Measurements from ENCODE around the gene SMYD2. TPM values are rescaled to one million over a fixed set of nuclear protein-coding genes. Genes with fewer than 3 reads are reported as not detected.

SMYD2 gene
- total RNA-seq, 1 donor from 2014 or later = 46.8 TPM

- Mint-ChIP-seq H3K36me3 (ENCODE audit: insufficient read depth) (peaks cover 12% of the 10 kb centered on the region), H3K4me1 (ENCODE audit: low read depth) (peaks cover 17% of the 10 kb centered on the region), H3K4me3 (ENCODE audit: low read depth) (no peak overlapping the region), H3K27ac (no peak overlapping the region), H3K9me3 (ENCODE audit: low read depth) (no peaks in the 10 kb centered on the region), H3K27me3 (no peaks in the 10 kb centered on the region)
- DNase-seq (ENCODE audit: low spot score, unreplicated experiment) = peak; percentile 55
- peak; percentile 85 for TF ChIP-seq CTCF (IDR thresholded peaks at IDR 0.05; ENCODE audit: unreplicated experiment)
These were observed 48.0 kb downstream of the SMYD2 start for GRCh38 chr1:214328770-214329469.

- Mint-ChIP-seq H3K27me3 (no peaks in the 10 kb centered on the region), H3K27ac (peak overlapping the region; percentile 79), H3K4me1 (ENCODE audit: low read depth) (peaks cover 17% of the 10 kb centered on the region), H3K36me3 (ENCODE audit: insufficient read depth) (peaks cover 11% of the 10 kb centered on the region), H3K4me3 (ENCODE audit: low read depth) (peak overlapping the region; percentile 19), H3K9me3 (ENCODE audit: low read depth) (no peaks in the 10 kb centered on the region)
- DNase-seq (ENCODE audit: low spot score, unreplicated experiment) = no peak
- TF ChIP-seq CTCF (IDR thresholded peaks at IDR 0.05; ENCODE audit: unreplicated experiment) = no peak
These were observed 48.7 kb downstream of the SMYD2 start for GRCh38 chr1:214329470-214330220.

GRCh38 chr1:214330222-214330621 lies 49.3 kb downstream of the SMYD2 start:
- peak overlapping the region; percentile 79 for H3K27ac Mint-ChIP-seq
- no peaks in the 10 kb centered on the region for H3K27me3 Mint-ChIP-seq
- DNase-seq (ENCODE audit: low spot score, unreplicated experiment) = no peak
- peak overlapping the region; percentile 19 for H3K4me3 Mint-ChIP-seq (ENCODE audit: low read depth)
- H3K9me3 Mint-ChIP-seq (ENCODE audit: low read depth) = no peaks in the 10 kb centered on the region
- peaks cover 21% of the 10 kb centered on the region for H3K4me1 Mint-ChIP-seq (ENCODE audit: low read depth)
- H3K36me3 Mint-ChIP-seq (ENCODE audit: insufficient read depth) = peaks cover 15% of the 10 kb centered on the region
- no peak for TF ChIP-seq CTCF (IDR thresholded peaks at IDR 0.05; ENCODE audit: unreplicated experiment)

- Mint-ChIP-seq H3K9me3 (ENCODE audit: low read depth) (no peaks in the 10 kb centered on the region), H3K27ac (peak overlapping the region; percentile 56), H3K4me1 (ENCODE audit: low read depth) (peaks cover 24% of the 10 kb centered on the region), H3K36me3 (ENCODE audit: insufficient read depth) (peaks cover 16% of the 10 kb centered on the region), H3K4me3 (ENCODE audit: low read depth) (no peak overlapping the region), H3K27me3 (no peaks in the 10 kb centered on the region)
- DNase-seq (ENCODE audit: low spot score, unreplicated experiment) = no peak
- no peak for TF ChIP-seq CTCF (IDR thresholded peaks at IDR 0.05; ENCODE audit: unreplicated experiment)
These were observed 49.8 kb downstream of the SMYD2 start for GRCh38 chr1:214330715-214331114.

GRCh38 chr1:214331180-214331579 lies 50.2 kb downstream of the SMYD2 start:
- H3K4me1 Mint-ChIP-seq (ENCODE audit: low read depth) = peaks cover 24% of the 10 kb centered on the region
- no peaks in the 10 kb centered on the region for H3K27me3 Mint-ChIP-seq
- no peak for TF ChIP-seq CTCF (IDR thresholded peaks at IDR 0.05; ENCODE audit: unreplicated experiment)
- H3K9me3 Mint-ChIP-seq (ENCODE audit: low read depth) = no peaks in the 10 kb centered on the region
- H3K4me3 Mint-ChIP-seq (ENCODE audit: low read depth) = no peak overlapping the region
- peaks cover 16% of the 10 kb centered on the region for H3K36me3 Mint-ChIP-seq (ENCODE audit: insufficient read depth)
- H3K27ac Mint-ChIP-seq = no peak overlapping the region
- no peak for DNase-seq (ENCODE audit: low spot score, unreplicated experiment)
